WERI-Rb-1 (cell line): ENCODE data around the gene TEKT2.

Experiments
- DNase-seq: peaks from one replicate; pipeline ENCODE4 v3.0.0-alpha.2; 2020
- H3K27ac ChIP-seq: fragments of 250-450 bp; sonication (Bioruptor Pico); 2 replicates; pipeline ENCODE4 v1.5.1; 2020; ENCODE audit warnings: mild to moderate bottlenecking, moderate library complexity
- H3K27me3 ChIP-seq: fragments of 250-450 bp; sonication (Bioruptor Pico); 2 replicates; pipeline ENCODE4 v1.5.1; 2021; ENCODE audit warnings: mild to moderate bottlenecking, low read depth, moderate library complexity; ENCODE audit not compliant: insufficient read depth, severe bottlenecking
- H3K36me3 ChIP-seq: fragments of 250-450 bp; sonication (Bioruptor Pico); 2 replicates; pipeline ENCODE4 v1.5.1; 2020; ENCODE audit warnings: mild to moderate bottlenecking, moderate library complexity
- H3K4me3 ChIP-seq: 2 replicates; pipeline ENCODE4 v1.5.1; 2011; ENCODE audit warnings: low read depth, mild to moderate bottlenecking, control low read depth, low read length
- H3K9me3 ChIP-seq: fragments of 250-450 bp; sonication (Bioruptor Pico); 2 replicates; pipeline ENCODE4 v1.5.1; 2021; ENCODE audit warnings: mild to moderate bottlenecking, moderate library complexity; ENCODE audit not compliant: severe bottlenecking
- CTCF ChIP-seq: IDR thresholded peaks from 2 replicates; pipeline ENCODE4 v1.5.1; 2011; ENCODE audit warnings: low read depth, mild to moderate bottlenecking, control low read depth, inconsistent platforms, low read length

The TEKT2 gene

GRCh38 chr1:36128905-36129206 is 45.0 kb downstream of the TEKT2 start:
- Histone ChIP-seq H3K27me3 (no peaks in the 10 kb centered on the region), H3K9me3 (peaks cover 3% of the 10 kb centered on the region), H3K27ac (no peak overlapping the region), H3K36me3 (no peaks in the 10 kb centered on the region), H3K4me3 (no peak overlapping the region)
- no peak for TF ChIP-seq CTCF
- no peak for DNase-seq

GRCh38 chr1:36132029-36132428 is 48.1 kb downstream of the TEKT2 start:
- Histone ChIP-seq H3K9me3 (peaks cover 3% of the 10 kb centered on the region), H3K27me3 (no peaks in the 10 kb centered on the region), H3K27ac (no peak overlapping the region), H3K4me3 (no peak overlapping the region), H3K36me3 (peaks cover 9% of the 10 kb centered on the region)
- DNase-seq: no peak
- TF ChIP-seq CTCF: no peak

- no peak overlapping the region for H3K4me3 ChIP-seq
- no peak for TF ChIP-seq CTCF
- H3K36me3 ChIP-seq: peaks cover 24% of the 10 kb centered on the region
- DNase-seq: no peak
- no peak overlapping the region for H3K27ac ChIP-seq
- H3K9me3 ChIP-seq: peaks cover 3% of the 10 kb centered on the region
- H3K27me3 ChIP-seq: no peaks in the 10 kb centered on the region
These were observed 49.6 kb downstream of the TEKT2 start for GRCh38 chr1:36133484-36133883.

GRCh38 chr1:36134031-36134430 is 50.1 kb downstream of the TEKT2 start:
- no peak for DNase-seq
- Histone ChIP-seq H3K4me3 (no peak overlapping the region), H3K36me3 (peaks cover 25% of the 10 kb centered on the region), H3K27ac (no peak overlapping the region), H3K9me3 (no peaks in the 10 kb centered on the region), H3K27me3 (no peaks in the 10 kb centered on the region)
- no peak for TF ChIP-seq CTCF

GRCh38 chr1:36134505-36135329 is 50.8 kb downstream of the TEKT2 start:
- TF ChIP-seq CTCF: peak; percentile 84

GRCh38 chr1:36135330-36135667 is 51.4 kb downstream of the TEKT2 start:
- TF ChIP-seq CTCF: no peak
- no peak overlapping the region for H3K27ac ChIP-seq
- no peak overlapping the region for H3K4me3 ChIP-seq
- no peaks in the 10 kb centered on the region for H3K27me3 ChIP-seq
- DNase-seq: no peak
- no peaks in the 10 kb centered on the region for H3K9me3 ChIP-seq
- peaks cover 32% of the 10 kb centered on the region for H3K36me3 ChIP-seq

More at GRCh38 chr1:36134505-36135329, 50.8 kb downstream of the TEKT2 start:
- Histone ChIP-seq H3K27ac (no peak overlapping the region), H3K9me3 (no peaks in the 10 kb centered on the region), H3K27me3 (no peaks in the 10 kb centered on the region), H3K4me3 (no peak overlapping the region), H3K36me3 (peaks cover 31% of the 10 kb centered on the region)
- peak; percentile 68 for DNase-seq
